H9 (cell line): ENCODE results near the gene MZT2A. TPM values are rescaled to one million over a fixed set of nuclear protein-coding genes. Genes with fewer than 3 reads are reported as not detected.
A peak's percentile ranks its signal among the peaks of the same experiment; 100 is the strongest.
"Not testable (repeated sequence)": the region's sequence is repeated elsewhere in the genome, so short reads cannot be mapped to it uniquely, and the experiment has no call there.

Experiments used
- DNase-seq: peaks from one replicate; pipeline ENCODE4 v3.0.0-alpha.2; 2017
- H2AFZ ChIP-seq: one replicate; pipeline ENCODE4 v1.6.1; 2013; ENCODE audit warnings: mild to moderate bottlenecking, low read length, control low read depth, moderate library complexity
- H2AK5ac ChIP-seq: 2 replicates; pipeline ENCODE4 v1.6.1; 2013; ENCODE audit warnings: low read length, control low read depth, mixed read lengths; ENCODE audit not compliant: insufficient read length
- H2BK120ac ChIP-seq: one replicate; pipeline ENCODE4 v1.6.1; 2013; ENCODE audit warnings: low read depth, mild to moderate bottlenecking, low read length, control low read depth, inconsistent platforms; ENCODE audit not compliant: poor library complexity, severe bottlenecking
- H2BK12ac ChIP-seq: 2 replicates; pipeline ENCODE4 v1.6.1; 2013; ENCODE audit warnings: low read length, control low read depth, mixed read lengths, low read depth; ENCODE audit not compliant: insufficient read length
- H2BK15ac ChIP-seq: 2 replicates; pipeline ENCODE4 v1.6.1; 2013; ENCODE audit warnings: low read depth, low read length, control low read depth
- H2BK20ac ChIP-seq: one replicate; pipeline ENCODE4 v1.6.1; 2013; ENCODE audit warnings: low read depth, mild to moderate bottlenecking, low read length, control low read depth, inconsistent platforms; ENCODE audit not compliant: poor library complexity, severe bottlenecking
- H2BK5ac ChIP-seq: 2 replicates; pipeline ENCODE4 v1.6.1; 2013; ENCODE audit warnings: low read length, control low read depth, mixed read lengths; ENCODE audit not compliant: insufficient read length
- H3K14ac ChIP-seq: 2 replicates; pipeline ENCODE4 v1.6.1; 2013; ENCODE audit warnings: low read length, control low read depth; ENCODE audit not compliant: insufficient read depth
- H3K18ac ChIP-seq: 2 replicates; pipeline ENCODE4 v1.6.1; 2013; ENCODE audit warnings: low read depth, mild to moderate bottlenecking, mixed read lengths, low read length, control low read depth; ENCODE audit not compliant: insufficient read length
- H3K23ac ChIP-seq: 2 replicates; pipeline ENCODE4 v1.6.1; 2013; ENCODE audit warnings: low read length, control low read depth, mixed read lengths, low read depth; ENCODE audit not compliant: insufficient read length
- H3K23me2 ChIP-seq: 2 replicates; pipeline ENCODE4 v1.6.1; 2013; ENCODE audit warnings: low read depth, mild to moderate bottlenecking, mixed read lengths, low read length, control low read depth; ENCODE audit not compliant: insufficient read length, poor library complexity, severe bottlenecking
- H3K27ac ChIP-seq: 2 replicates; pipeline ENCODE4 v1.5.1; 2013; ENCODE audit warnings: low read length, control low read depth, mixed read lengths, low read depth; ENCODE audit not compliant: insufficient read length
- H3K27me3 ChIP-seq: 2 replicates; pipeline ENCODE4 v1.6.1; 2013; ENCODE audit warnings: low read length, control low read depth, inconsistent platforms; ENCODE audit not compliant: insufficient read depth
- H3K4ac ChIP-seq: 2 replicates; pipeline ENCODE4 v1.6.1; 2013; ENCODE audit warnings: low read depth, mild to moderate bottlenecking, control low read depth, inconsistent platforms, low read length, moderate library complexity
- H3K4me1 ChIP-seq: 2 replicates; pipeline ENCODE4 v1.6.1; 2013; ENCODE audit warnings: low read length, control low read depth, inconsistent platforms; ENCODE audit not compliant: insufficient read depth
- H3K4me2 ChIP-seq: 2 replicates; pipeline ENCODE4 v1.6.1; 2013; ENCODE audit warnings: low read length, control low read depth, mixed read lengths; ENCODE audit not compliant: insufficient read length, insufficient read depth
- H3K56ac ChIP-seq: 2 replicates; pipeline ENCODE4 v1.6.1; 2013; ENCODE audit warnings: low read depth, mild to moderate bottlenecking, mixed read lengths, low read length, control low read depth; ENCODE audit not compliant: insufficient read length
- H3K79me1 ChIP-seq: 2 replicates; pipeline ENCODE4 v1.6.1; 2013; ENCODE audit warnings: low read depth, mild to moderate bottlenecking, moderate library complexity, low read length, control low read depth, inconsistent platforms; ENCODE audit not compliant: insufficient read depth, poor library complexity, severe bottlenecking
- H3K79me2 ChIP-seq: 2 replicates; pipeline ENCODE4 v1.6.1; 2013; ENCODE audit warnings: low read length, control low read depth, inconsistent platforms; ENCODE audit not compliant: insufficient read depth
- H3K9ac ChIP-seq: 2 replicates; pipeline ENCODE4 v1.6.1; 2013; ENCODE audit warnings: low read length, control low read depth, mixed read lengths; ENCODE audit not compliant: insufficient read length; ENCODE audit errors: extremely low read depth
- H3K9me3 ChIP-seq: one replicate; pipeline ENCODE4 v1.6.1; 2013; ENCODE audit warnings: low read depth, low read length, inconsistent platforms; ENCODE audit not compliant: control insufficient read depth
- H3T11ph ChIP-seq: one replicate; pipeline ENCODE4 v1.6.1; 2013; ENCODE audit warnings: mild to moderate bottlenecking, low read length, control low read depth, inconsistent platforms
- H4K20me1 ChIP-seq: one replicate; pipeline ENCODE4 v1.6.1; 2013; ENCODE audit not compliant: control insufficient read depth, insufficient read length, insufficient read depth
- H4K5ac ChIP-seq: 2 replicates; pipeline ENCODE4 v1.6.1; 2013; ENCODE audit warnings: low read depth, mild to moderate bottlenecking, mixed read lengths, low read length, control low read depth; ENCODE audit not compliant: insufficient read length
- H4K8ac ChIP-seq: replicated peaks from 2 replicates; pipeline ENCODE4 v1.6.1; 2013; ENCODE audit warnings: low read length, control low read depth, mixed read lengths, low read depth; ENCODE audit not compliant: insufficient read length
- H4K91ac ChIP-seq: 2 replicates; pipeline ENCODE4 v1.6.1; 2013; ENCODE audit warnings: low read depth, mild to moderate bottlenecking, moderate library complexity, mixed read lengths, low read length, control low read depth; ENCODE audit not compliant: insufficient read length
- H3K27ac Mint-ChIP-seq, 3 experiments: 2 replicates in 2 of 3; 3 replicates in 1 of 3; pipeline ENCODE4 v1.8.0; 2020 to 2021; ENCODE audit warnings: mixed read lengths in 3 of 3, mild to moderate bottlenecking in 1 of 3, moderate library complexity in 1 of 3
- H3K27me3 Mint-ChIP-seq: 2 replicates; pipeline ENCODE4 v1.8.0; 2021; ENCODE audit warnings: low read depth, mild to moderate bottlenecking, moderate library complexity, mixed read lengths
- H3K36me3 Mint-ChIP-seq, 3 experiments: 2 replicates in 2 of 3; 3 replicates in 1 of 3; pipeline ENCODE4 v1.8.0; 2020 to 2021; ENCODE audit warnings: low read depth in 3 of 3, mixed read lengths in 3 of 3; ENCODE audit not compliant: insufficient read depth in 1 of 3
- H3K4me1 Mint-ChIP-seq, 2 experiments: 2 replicates each; pipeline ENCODE4 v1.8.0; 2020; ENCODE audit warnings: mixed read lengths in 2 of 2
- H3K4me3 Mint-ChIP-seq, 2 experiments: 2 replicates in 1 of 2; 3 replicates in 1 of 2; pipeline ENCODE4 v1.8.0; 2020 to 2021; ENCODE audit warnings: mild to moderate bottlenecking in 2 of 2, mixed read lengths in 2 of 2, moderate library complexity in 1 of 2
- H3K9me3 Mint-ChIP-seq, 2 experiments: 2 replicates in 1 of 2; 3 replicates in 1 of 2; pipeline ENCODE4 v1.8.0; 2020; ENCODE audit warnings: mild to moderate bottlenecking in 2 of 2, mixed read lengths in 2 of 2, moderate library complexity in 1 of 2
- WGBS: extraction: QIAGEN DNeasy Blood & Tissue Kit; methylation state at CpG from one replicate; pipeline ENCODE4 v1.1.7; 2013; ENCODE audit warnings: missing lambda C conversion rate, low lambda C conversion rate, mixed read lengths; ENCODE audit not compliant: insufficient read length; ENCODE audit errors: extremely low coverage; 5-methylcytosine and 5-hydroxymethylcytosine counted together
- total RNA-seq: library from RNA; stranded (reverse); gene quantifications from 2 replicates; pipeline ENCODE4 v1.2.1, GENCODE V29; 2021
- TF ChIP-seq, protein P1 (sequence below): fragments of 200-600 bp; sonication (generic); conservative IDR thresholded peaks from 3 replicates; pipeline ENCODE4 v1.8.0; 2021; ENCODE audit warnings: antibody characterized with exemption, mild to moderate bottlenecking

Gene MZT2A
- total RNA-seq, 1 experiment from 2014 or later: 127 TPM

DNA sequence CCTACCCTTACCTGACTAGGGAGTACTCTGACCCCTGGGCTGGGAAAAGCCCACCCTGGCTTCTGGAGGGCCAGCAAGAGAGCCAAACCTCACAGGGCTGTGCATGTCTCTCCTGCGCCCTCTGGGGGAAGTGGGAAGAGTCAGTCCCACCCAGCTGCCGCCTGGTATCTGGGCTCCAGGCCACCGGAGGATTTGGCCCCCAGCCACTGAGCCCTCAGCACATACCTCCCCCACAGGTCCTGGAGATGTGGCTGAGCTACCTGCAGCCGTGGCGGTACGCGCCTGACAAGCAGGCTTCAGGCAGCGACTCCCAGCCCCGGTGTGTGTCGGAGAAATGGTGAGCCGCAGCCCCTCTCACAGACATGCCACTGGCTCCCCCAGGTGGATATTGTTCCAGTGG lies 24.4 kb upstream of the MZT2A start:
- H3K4me1 Mint-ChIP-seq, H4K5ac ChIP-seq: not testable (repeated sequence)
- no CpG with 5 or more reads among the region's 11 CpGs for WGBS

More for the DNA sequence above, 24.4 kb upstream of the MZT2A start:
- H3K36me3 Mint-ChIP-seq: peaks cover 11 to 46% (median 36%) of the 10 kb centered on the region in 3 experiments; a peak in 6 of 7 replicates
- not testable (repeated sequence) for H3K23me2 ChIP-seq, H3K14ac ChIP-seq, H3K56ac ChIP-seq, H4K20me1 ChIP-seq, H2BK5ac ChIP-seq, H3K4ac ChIP-seq, H3K9me3 ChIP-seq, H3K18ac ChIP-seq, H3K27me3 Mint-ChIP-seq, H2BK15ac ChIP-seq, H4K8ac ChIP-seq, H3K79me1 ChIP-seq, H3K27ac ChIP-seq, H2BK20ac ChIP-seq, H3K4me2 ChIP-seq, H3T11ph ChIP-seq, H2BK12ac ChIP-seq, H3K4me3 Mint-ChIP-seq, H3K27me3 ChIP-seq, H2AFZ ChIP-seq, H3K27ac Mint-ChIP-seq, H3K9me3 Mint-ChIP-seq, H2AK5ac ChIP-seq, H3K9ac ChIP-seq, H3K79me2 ChIP-seq, H4K91ac ChIP-seq, H3K23ac ChIP-seq, H3K4me1 ChIP-seq, H2BK120ac ChIP-seq
- peak; percentile 57 for DNase-seq
- TF ChIP-seq, protein P1, sequence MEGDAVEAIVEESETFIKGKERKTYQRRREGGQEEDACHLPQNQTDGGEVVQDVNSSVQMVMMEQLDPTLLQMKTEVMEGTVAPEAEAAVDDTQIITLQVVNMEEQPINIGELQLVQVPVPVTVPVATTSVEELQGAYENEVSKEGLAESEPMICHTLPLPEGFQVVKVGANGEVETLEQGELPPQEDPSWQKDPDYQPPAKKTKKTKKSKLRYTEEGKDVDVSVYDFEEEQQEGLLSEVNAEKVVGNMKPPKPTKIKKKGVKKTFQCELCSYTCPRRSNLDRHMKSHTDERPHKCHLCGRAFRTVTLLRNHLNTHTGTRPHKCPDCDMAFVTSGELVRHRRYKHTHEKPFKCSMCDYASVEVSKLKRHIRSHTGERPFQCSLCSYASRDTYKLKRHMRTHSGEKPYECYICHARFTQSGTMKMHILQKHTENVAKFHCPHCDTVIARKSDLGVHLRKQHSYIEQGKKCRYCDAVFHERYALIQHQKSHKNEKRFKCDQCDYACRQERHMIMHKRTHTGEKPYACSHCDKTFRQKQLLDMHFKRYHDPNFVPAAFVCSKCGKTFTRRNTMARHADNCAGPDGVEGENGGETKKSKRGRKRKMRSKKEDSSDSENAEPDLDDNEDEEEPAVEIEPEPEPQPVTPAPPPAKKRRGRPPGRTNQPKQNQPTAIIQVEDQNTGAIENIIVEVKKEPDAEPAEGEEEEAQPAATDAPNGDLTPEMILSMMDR: peak; percentile 63
